Naive thymus-derived CD8-positive, alpha-beta T cell (primary cell): ENCODE data around the gene CHD9NB. TPM values are rescaled to one million over a fixed set of nuclear protein-coding genes. Genes with fewer than 3 reads are reported as not detected.
"Not testable (repeated sequence)": the region's sequence is repeated elsewhere in the genome, so short reads cannot be mapped to it uniquely, and the experiment has no call there.

Experiments used
- ATAC-seq, 2 donors: fragments of 150-1000 bp; cut with Tn5 transposase in 1 of 2; sonication (Bioruptor Pico), chemical (Tn5 transposase) in 1 of 2; 1 replicate in 1 of 2; 2 replicates in 1 of 2; pipeline ENCODE4 v1.10.0; 2021; ENCODE audit warnings: mild to moderate bottlenecking in 2 of 2, moderate library complexity in 2 of 2
- POLR2A ChIA-PET: fragments of 350-600 bp; sonication (Branson Sonifier 250); formaldehyde crosslinking; loops from one replicate; lab custom pipeline; 2021; ENCODE audit warnings: antibody characterized with exemption; lab: Charles Lee
- DNase-seq, 10 donors: peaks; one replicate each; pipeline versions ENCODE4 v3.0.0 to v3.0.0-alpha.2; 2020 to 2022
- H3K27ac Mint-ChIP-seq, 10 donors: one replicate each; pipeline ENCODE4 v1.8.0; 2020 to 2022; ENCODE audit warnings: mild to moderate bottlenecking in 10 of 10, mixed read lengths in 10 of 10, moderate library complexity in 4 of 10, inconsistent platforms in 1 of 10
- H3K27me3 Mint-ChIP-seq, 5 donors: one replicate each; pipeline ENCODE4 v1.8.0; 2021 to 2022; ENCODE audit warnings: mixed read lengths in 5 of 5
- H3K36me3 Mint-ChIP-seq, 3 donors: one replicate each; pipeline ENCODE4 v1.8.0; 2020 to 2022; ENCODE audit warnings: mixed read lengths in 3 of 3, mild to moderate bottlenecking in 2 of 3, inconsistent platforms in 1 of 3
- H3K4me1 Mint-ChIP-seq, 4 donors: one replicate each; pipeline ENCODE4 v1.8.0; 2021 to 2022; ENCODE audit warnings: mixed read lengths in 4 of 4
- H3K4me3 Mint-ChIP-seq, 10 donors: one replicate each; pipeline ENCODE4 v1.8.0; 2020 to 2022; ENCODE audit warnings: mild to moderate bottlenecking in 10 of 10, mixed read lengths in 10 of 10, moderate library complexity in 6 of 10, inconsistent platforms in 1 of 10
- H3K9me3 Mint-ChIP-seq, 9 donors: one replicate each; pipeline ENCODE4 v1.8.0; 2020 to 2022; ENCODE audit warnings: mixed read lengths in 9 of 9, mild to moderate bottlenecking in 3 of 9, inconsistent platforms in 1 of 9, moderate library complexity in 1 of 9
- polyA plus RNA-seq, 3 donors: library from polyadenylated mRNA; unstranded; fragments of 300-500 nt; fragmentation: Illumina TruSeq; gene quantifications; one replicate each; pipeline ENCODE4 v1.2.3, GENCODE V29; 2021
- total RNA-seq, 8 experiments: library from RNA in 2 of 8; stranded (reverse) in 2 of 8; gene quantifications; one replicate each; pipeline ENCODE4 v1.2.3 and lab custom pipeline; 2021 to 2026

The CHD9NB gene
- total and polyA plus RNA-seq, 5 experiments from 2014 or later, result not detected

DNA sequence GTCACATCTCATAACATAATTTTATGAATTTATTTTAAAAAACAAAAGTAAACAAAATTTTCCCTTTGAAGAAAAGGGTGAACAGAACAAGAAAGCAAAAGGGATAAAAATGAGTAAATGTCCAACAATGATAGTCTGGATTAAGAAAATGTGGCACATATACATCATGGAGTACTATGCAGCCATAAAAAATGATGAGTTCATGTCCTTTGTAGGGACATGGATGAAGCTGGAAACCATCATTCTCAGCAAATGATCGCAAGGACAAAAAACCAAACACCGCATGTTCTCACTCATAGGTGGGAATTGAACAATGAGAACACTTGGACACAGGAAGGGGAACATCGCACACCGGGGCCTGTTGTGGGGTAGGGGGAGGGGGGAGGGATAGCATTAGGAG is 1.4 kb downstream of the CHD9NB start:
- not testable (repeated sequence) for H3K27me3 Mint-ChIP-seq, H3K4me3 Mint-ChIP-seq, H3K36me3 Mint-ChIP-seq, H3K9me3 Mint-ChIP-seq, ATAC-seq, DNase-seq, H3K27ac Mint-ChIP-seq
- POLR2A ChIA-PET, result interaction anchor here (0.6 kb wide), 1 partner anchor 12 kb away, joined by 3 read pairs; no protein-coding TSS in a partner anchor
- H3K4me1 Mint-ChIP-seq, result peaks cover 3 to 17% (median 14%) of the 10 kb centered on the region in 4 donors

DNA sequence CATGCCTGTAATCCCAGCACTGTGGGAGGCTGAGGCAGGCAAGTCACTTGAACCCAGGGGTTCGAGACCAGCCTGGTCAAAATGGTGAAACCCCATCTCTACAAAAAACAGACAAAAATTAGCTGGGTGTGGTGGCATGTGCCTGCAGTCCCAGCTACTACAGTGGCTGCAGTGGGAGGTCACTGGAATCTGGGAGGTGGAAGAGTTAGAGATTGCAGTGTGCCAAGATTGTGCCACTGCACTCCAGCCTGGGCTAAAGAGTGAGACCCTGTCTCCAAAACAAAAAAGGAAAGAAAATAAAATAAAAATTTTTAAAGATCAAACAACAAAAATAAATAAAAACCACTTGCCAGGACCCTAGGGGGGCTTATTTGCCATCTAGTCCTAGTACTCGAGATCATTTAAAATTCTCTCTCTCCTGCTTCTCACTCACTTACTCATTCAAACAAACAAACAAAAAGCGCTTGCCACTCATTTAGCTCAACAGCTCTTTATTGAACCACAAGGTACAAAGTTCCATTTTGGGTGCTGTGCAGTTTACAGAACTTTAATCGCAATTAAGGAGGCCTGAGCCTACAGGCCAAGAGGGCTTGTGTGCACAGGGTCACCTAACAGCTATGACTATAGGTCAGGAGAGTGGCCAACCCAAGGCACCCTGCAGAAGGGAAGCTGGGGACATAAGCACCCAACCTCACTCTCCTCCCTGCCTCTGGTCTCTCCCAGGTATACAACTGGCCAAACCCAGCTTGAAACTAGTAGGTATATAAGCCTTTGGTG is 4.4 kb downstream of the CHD9NB start:
- Mint-ChIP-seq H3K4me3 (no peak overlapping the region), H3K4me1 (no peaks in the 10 kb centered on the region), H3K27me3 (peaks cover 2 to 10% (median 7%) of the 10 kb centered on the region in 5 donors), H3K27ac (no peak overlapping the region), H3K9me3 (no peaks in the 10 kb centered on the region), H3K36me3 (no peaks in the 10 kb centered on the region)
- no peak for ATAC-seq
- POLR2A ChIA-PET, result no interaction called here
- DNase-seq, result no peak

DNA sequence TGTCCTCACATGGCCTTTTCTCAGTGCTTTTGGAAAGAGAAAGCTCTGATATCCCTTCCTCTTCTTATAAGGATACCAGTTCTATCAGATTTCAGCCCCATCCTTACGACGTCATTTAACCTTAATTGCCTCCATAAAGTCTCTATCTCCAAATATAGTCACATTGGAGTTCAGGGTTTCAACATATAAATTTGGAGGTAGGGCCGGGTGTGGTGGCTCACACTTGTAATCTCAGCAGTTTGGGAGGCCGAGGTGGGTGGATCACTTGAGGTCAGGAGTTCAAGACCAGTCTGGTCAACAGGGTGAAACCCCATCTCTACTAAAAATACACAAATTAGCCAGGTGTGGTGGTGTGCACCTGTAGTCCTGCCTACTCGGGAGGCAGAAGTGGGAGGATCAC is 5.2 kb downstream of the CHD9NB start:
- H3K27ac Mint-ChIP-seq, ATAC-seq, DNase-seq, H3K36me3 Mint-ChIP-seq, H3K9me3 Mint-ChIP-seq, POLR2A ChIA-PET, H3K4me3 Mint-ChIP-seq, H3K4me1 Mint-ChIP-seq: not testable (repeated sequence)
- H3K27me3 Mint-ChIP-seq, result peaks cover 2 to 14% (median 6%) of the 10 kb centered on the region in 5 donors

DNA sequence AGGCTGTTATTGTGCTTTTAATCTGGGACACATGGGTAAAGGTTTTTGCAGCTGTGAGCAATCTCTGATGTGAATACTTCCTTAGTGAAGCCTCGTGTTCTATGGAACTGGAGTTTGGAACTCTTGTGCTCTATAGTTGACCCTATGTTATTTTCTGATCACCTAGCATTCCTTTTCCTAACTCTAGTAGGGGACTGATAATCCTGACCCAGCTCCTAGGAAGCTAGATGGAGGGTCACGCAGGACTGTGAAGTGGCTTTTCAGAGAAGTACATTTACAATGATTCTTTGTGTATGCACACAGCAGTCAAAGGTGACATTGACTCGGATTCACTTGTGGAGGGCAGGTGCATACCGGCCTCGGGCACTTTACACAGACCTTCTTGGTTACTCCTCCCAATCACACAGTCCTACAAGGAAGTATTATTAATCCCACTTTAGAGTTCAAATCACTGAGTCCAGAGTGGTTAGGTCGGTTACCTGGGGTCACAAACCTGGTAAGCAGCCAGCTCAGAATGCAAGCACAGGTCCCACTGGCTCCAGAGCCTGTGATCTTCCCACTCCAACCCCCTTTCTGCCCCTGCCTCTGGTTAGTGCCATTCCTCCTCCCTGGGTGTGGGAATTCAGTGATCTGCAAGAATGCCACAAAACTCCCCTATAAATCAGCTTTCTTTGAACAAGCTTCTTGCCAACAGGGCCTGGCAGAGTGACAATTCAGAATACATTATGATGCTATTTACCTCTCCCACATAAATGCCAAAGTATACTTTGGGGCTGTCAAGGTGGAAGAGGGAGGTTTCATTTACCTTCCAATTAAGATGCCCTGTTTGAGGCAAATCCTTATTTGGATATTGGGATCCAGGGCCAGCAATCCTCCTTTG is 7.1 kb downstream of the CHD9NB start:
- H3K36me3 Mint-ChIP-seq, result no peaks in the 10 kb centered on the region
- H3K4me3 Mint-ChIP-seq, result no peak overlapping the region
- H3K9me3 Mint-ChIP-seq, result no peaks in the 10 kb centered on the region
- POLR2A ChIA-PET, result no interaction called here
- H3K27me3 Mint-ChIP-seq, result peaks cover 2 to 15% (median 6%) of the 10 kb centered on the region in 5 donors
- peaks cover 0 to 3% (median 3%) of the 10 kb centered on the region in 4 donors for H3K4me1 Mint-ChIP-seq
- DNase-seq, result no peak
- no peak for ATAC-seq
- no peak overlapping the region for H3K27ac Mint-ChIP-seq

DNA sequence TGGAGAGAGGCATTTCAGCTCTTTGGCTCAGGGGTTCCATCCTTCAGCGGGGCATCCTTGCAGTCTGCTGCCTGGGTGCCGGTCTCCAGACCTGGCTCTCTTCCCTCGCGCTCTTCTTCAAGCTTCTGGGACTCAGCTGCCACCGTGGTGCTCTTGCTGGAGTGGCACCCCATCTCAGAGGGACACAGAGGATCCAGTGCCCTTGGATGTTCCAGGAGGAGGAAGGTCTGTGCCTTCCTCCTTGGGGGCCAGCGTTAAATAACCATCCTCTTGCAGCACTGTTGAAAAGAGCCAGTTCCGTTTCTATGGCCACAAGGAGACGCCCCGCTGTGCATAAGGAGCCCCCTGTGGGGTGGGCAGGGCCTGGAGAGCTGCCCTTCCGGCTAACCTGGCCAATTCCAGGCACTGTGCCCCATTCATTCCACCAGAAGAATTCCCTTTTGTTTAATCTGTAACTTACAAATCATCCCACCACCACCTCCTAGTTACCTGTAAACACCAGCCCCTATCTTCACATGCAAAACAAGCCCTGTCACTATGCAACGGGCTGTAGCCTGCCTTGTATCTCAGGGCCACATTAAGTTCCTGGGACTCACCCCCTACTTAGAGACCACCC is 8.6 kb downstream of the CHD9NB start:
- H3K27ac Mint-ChIP-seq, result no peak overlapping the region
- H3K4me3 Mint-ChIP-seq, result no peak overlapping the region
- H3K4me1 Mint-ChIP-seq, result peaks cover 0 to 4% (median 3%) of the 10 kb centered on the region in 4 donors
- POLR2A ChIA-PET, result no interaction called here
- DNase-seq, result no peak
- H3K9me3 Mint-ChIP-seq, result no peaks in the 10 kb centered on the region
- H3K36me3 Mint-ChIP-seq, result no peaks in the 10 kb centered on the region
- ATAC-seq, result no peak
- peaks cover 2 to 15% (median 6%) of the 10 kb centered on the region in 5 donors for H3K27me3 Mint-ChIP-seq

DNA sequence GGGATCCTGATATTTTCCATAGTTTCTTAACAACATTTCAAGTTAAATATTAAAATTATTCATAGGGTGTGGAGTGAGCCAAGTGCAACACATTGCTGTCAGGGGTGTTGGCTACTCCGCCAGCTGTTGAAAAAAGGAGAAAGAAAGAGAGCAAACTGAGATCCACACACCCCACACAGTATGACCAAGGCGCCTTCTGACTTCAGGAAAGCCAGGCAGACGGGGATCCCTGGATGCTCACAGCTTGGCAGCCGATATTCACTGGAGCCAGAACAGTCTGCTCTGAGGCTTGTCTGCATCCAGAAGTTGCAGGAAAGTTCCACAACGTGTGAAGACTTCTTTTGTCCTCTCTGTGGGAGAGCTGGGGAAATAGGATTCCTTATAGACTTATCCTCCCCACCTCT is 9.3 kb downstream of the CHD9NB start:
- Mint-ChIP-seq H3K27me3 (peaks cover 2 to 15% (median 6%) of the 10 kb centered on the region in 5 donors), H3K9me3 (no peaks in the 10 kb centered on the region), H3K4me3 (no peak overlapping the region), H3K4me1 (peaks cover 0 to 4% (median 3%) of the 10 kb centered on the region in 4 donors), H3K27ac (no peak overlapping the region), H3K36me3 (no peaks in the 10 kb centered on the region)
- POLR2A ChIA-PET, result no interaction called here
- DNase-seq (no peak), ATAC-seq (no peak)

DNA sequence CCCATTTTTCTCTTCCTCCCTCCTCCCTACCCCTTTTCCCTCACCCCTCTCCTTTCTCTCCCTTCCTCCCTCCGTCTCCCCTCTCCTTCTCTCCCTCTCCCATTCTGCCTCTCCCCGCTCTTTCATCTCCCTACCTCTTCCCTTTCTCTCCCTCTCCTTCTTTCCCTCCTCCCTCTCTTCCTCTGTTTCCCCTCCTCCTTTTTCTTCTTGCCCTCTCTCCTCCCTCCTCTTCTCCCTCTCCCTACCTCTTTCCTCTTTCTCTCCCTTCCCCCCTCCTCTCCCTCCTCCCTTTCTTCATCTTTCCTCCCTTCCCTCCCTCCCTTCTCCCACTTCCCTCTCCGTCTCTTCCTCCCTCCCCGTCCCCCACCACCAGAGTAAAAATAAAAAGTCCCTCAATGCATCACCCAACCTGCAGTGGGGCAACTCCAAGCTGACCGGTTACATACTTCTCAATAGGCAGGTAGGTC is 10.4 kb downstream of the CHD9NB start:
- Mint-ChIP-seq H3K36me3 (no peaks in the 10 kb centered on the region), H3K9me3 (no peaks in the 10 kb centered on the region), H3K4me3 (no peak overlapping the region), H3K27ac (no peak overlapping the region), H3K4me1 (peaks cover 0 to 4% (median 3%) of the 10 kb centered on the region in 4 donors), H3K27me3 (peaks cover 2 to 15% (median 6%) of the 10 kb centered on the region in 5 donors)
- DNase-seq (no peak), ATAC-seq (no peak)
- POLR2A ChIA-PET, result interaction anchor here (0.8 kb wide), 1 partner anchor 392 kb away, joined by 3 read pairs; the partner anchor contains the start of gene RBL2

DNA sequence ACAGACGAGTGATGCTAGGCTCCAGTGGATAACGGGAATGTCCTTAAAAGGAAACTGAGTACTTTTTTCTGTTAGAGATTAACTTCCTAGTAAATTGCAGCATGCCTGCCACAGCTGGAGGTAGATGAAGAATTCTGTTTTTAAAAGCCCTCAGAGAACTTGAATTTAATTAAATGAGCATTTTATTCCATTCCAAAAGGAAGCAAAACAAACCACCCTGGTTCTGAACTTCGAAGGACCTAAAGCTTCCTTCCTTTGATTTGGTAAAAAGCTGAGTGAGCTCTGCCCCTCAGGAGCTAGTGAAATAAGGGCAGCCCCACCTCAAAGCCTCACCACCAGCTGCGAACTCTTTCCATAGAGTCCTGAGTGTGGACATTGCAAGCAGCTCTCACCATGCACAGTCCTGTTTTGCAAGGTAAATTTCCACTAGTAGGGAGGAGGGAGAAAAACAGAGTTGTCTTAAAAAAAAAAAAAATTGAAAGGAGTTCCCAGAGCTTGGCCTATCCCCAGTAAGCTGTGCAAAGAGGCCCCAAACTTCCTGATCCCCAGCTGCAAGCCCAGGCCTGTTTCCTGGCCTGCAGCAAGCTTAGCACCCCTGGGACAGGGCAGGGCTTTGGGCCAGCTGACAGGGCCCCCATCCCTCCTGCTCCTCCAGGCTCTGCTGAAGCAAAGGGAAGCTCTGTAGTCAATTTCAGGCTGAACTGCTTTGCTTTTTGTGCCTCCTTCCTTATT is 11.2 kb downstream of the CHD9NB start:
- H3K4me3 Mint-ChIP-seq, result no peak overlapping the region
- POLR2A ChIA-PET, result interaction anchor here (0.8 kb wide), 1 partner anchor 393 kb away, joined by 3 read pairs; the partner anchor contains the start of gene RBL2
- DNase-seq, result no peak

DNA sequence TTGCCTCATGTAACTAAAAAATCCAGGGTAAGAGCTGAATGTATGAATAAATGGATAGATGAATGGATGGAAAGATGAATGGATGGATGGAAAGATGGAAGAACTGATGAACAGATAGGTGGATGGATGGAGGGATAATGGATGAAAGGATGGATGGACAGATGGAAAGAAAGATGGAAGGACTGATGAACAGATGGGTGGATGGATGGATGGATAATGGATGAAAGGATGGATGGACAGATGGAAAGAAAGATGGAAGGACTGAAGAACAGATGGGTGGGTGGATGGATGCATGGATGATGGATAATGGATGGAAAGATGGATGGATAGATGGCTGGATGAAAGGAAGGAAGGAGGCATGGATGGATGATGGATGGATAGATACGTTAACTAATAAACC is 11.9 kb downstream of the CHD9NB start:
- H3K27ac Mint-ChIP-seq, result no peak overlapping the region
- peaks cover 0 to 4% (median 3%) of the 10 kb centered on the region in 4 donors for H3K4me1 Mint-ChIP-seq
- H3K27me3 Mint-ChIP-seq, result peaks cover 4 to 12% (median 6%) of the 10 kb centered on the region in 5 donors
- POLR2A ChIA-PET, result no interaction called here
- H3K36me3 Mint-ChIP-seq, result no peaks in the 10 kb centered on the region
- no peak overlapping the region for H3K4me3 Mint-ChIP-seq
- DNase-seq (no peak), ATAC-seq (no peak)
- H3K9me3 Mint-ChIP-seq, result no peaks in the 10 kb centered on the region

More for the DNA sequence above, 11.2 kb downstream of the CHD9NB start:
- ATAC-seq, result no peak
- peaks cover 0 to 4% (median 3%) of the 10 kb centered on the region in 4 donors for H3K4me1 Mint-ChIP-seq
- H3K27ac Mint-ChIP-seq, result no peak overlapping the region
- no peaks in the 10 kb centered on the region for H3K9me3 Mint-ChIP-seq
- no peaks in the 10 kb centered on the region for H3K36me3 Mint-ChIP-seq
- peaks cover 3 to 15% (median 6%) of the 10 kb centered on the region in 5 donors for H3K27me3 Mint-ChIP-seq

DNA sequence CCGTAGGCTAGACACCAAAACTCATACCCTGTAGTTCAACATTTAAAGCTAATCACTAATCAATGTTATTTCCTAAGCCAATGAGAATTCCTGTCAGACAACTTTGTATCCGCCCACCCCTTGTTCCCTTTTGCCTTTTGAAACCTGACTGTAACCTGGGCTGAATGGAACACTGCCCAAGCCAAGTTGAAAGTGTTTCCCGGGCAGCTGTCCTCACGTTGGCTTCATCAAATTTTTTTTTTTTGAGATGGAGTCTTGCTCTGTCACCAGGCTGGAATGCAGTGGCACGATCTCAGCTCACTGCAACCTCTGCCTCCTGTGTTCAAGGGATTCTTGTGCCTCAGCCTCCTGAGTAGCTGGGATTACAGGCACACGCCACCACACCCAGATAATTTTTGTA is 16.0 kb downstream of the CHD9NB start:
- H3K9me3 Mint-ChIP-seq, POLR2A ChIA-PET, DNase-seq, ATAC-seq, H3K36me3 Mint-ChIP-seq, H3K4me1 Mint-ChIP-seq, H3K4me3 Mint-ChIP-seq, H3K27ac Mint-ChIP-seq: not testable (repeated sequence)
- H3K27me3 Mint-ChIP-seq, result peaks cover 6 to 27% (median 18%) of the 10 kb centered on the region in 5 donors

DNA sequence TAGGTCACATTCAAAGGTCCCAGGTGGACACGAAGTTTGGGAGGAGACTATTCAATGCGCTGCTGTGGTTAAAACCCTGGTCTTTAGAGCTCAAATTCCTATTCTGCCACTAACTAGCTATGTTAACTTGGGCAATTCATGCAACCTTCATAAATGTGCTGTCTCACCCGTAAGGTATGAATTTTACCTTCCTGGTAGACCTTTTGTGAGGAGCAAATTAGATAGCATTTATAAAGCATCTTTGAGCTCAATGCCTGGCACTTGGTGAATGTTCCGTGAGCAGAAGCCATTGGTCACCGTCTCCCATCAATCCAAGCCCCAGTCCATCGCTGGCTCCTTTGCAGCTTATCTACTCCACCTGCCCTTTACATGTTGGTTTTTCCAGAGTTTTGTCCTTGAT is 16.6 kb downstream of the CHD9NB start:
- H3K9me3 Mint-ChIP-seq, result peaks cover 0 to 1% (median 0%) of the 10 kb centered on the region in 9 donors
- peaks cover 6 to 27% (median 20%) of the 10 kb centered on the region in 5 donors for H3K27me3 Mint-ChIP-seq
- H3K4me1 Mint-ChIP-seq, result peaks cover 0 to 7% (median 2%) of the 10 kb centered on the region in 4 donors
- no peak overlapping the region for H3K27ac Mint-ChIP-seq
- POLR2A ChIA-PET, result no interaction called here
- peaks cover 0 to 2% (median 0%) of the 10 kb centered on the region in 3 donors for H3K36me3 Mint-ChIP-seq
- ATAC-seq (no peak), DNase-seq (no peak)
- H3K4me3 Mint-ChIP-seq, result no peak overlapping the region
